Measurements from ENCODE around the gene BACH2.
"Not testable (repeated sequence)": the region's sequence is repeated elsewhere in the genome, so short reads cannot be mapped to it uniquely, and the experiment has no call there.

BACH2 gene

GRCh38 chr6:90216072-90216977, 80.3 kb downstream of the BACH2 start:
- TF ChIP-seq CTCF (conservative IDR thresholded peaks at IDR 0.05; ENCODE audit: low read depth, low read length), result no peak
- DNase-seq (ENCODE audit: low read depth), result peak; percentile 46
- H3K4me3 ChIP-seq (ENCODE audit: low read depth, low read length), result no peak overlapping the region

GRCh38 chr6:90214966-90215365, 81.7 kb downstream of the BACH2 start:
- no peak for TF ChIP-seq CTCF (conservative IDR thresholded peaks at IDR 0.05; ENCODE audit: low read depth, low read length)
- DNase-seq (ENCODE audit: low read depth), result no peak
- no peak overlapping the region for H3K4me3 ChIP-seq (ENCODE audit: low read depth, low read length)

- no peak for DNase-seq (ENCODE audit: low read depth)
- no peak overlapping the region for H3K4me3 ChIP-seq (ENCODE audit: low read depth, low read length)
- no peak for TF ChIP-seq CTCF (conservative IDR thresholded peaks at IDR 0.05; ENCODE audit: low read depth, low read length)
Observed at GRCh38 chr6:90214461-90214860, 82.2 kb downstream of the BACH2 start.

GRCh38 chr6:90212274-90212673, 84.4 kb downstream of the BACH2 start:
- DNase-seq (ENCODE audit: low read depth), result no peak
- no peak overlapping the region for H3K4me3 ChIP-seq (ENCODE audit: low read depth, low read length)
- peak; percentile 7 for TF ChIP-seq CTCF (conservative IDR thresholded peaks at IDR 0.05; ENCODE audit: low read depth, low read length)

GRCh38 chr6:90209527-90209926, 87.1 kb downstream of the BACH2 start:
- TF ChIP-seq CTCF (conservative IDR thresholded peaks at IDR 0.05; ENCODE audit: low read depth, low read length), result no peak
- H3K4me3 ChIP-seq (ENCODE audit: low read depth, low read length), result no peak overlapping the region
- no peak for DNase-seq (ENCODE audit: low read depth)

GRCh38 chr6:90208690-90209089, 88.0 kb downstream of the BACH2 start:
- not testable (repeated sequence) for H3K4me3 ChIP-seq (ENCODE audit: low read depth, low read length)

GRCh38 chr6:90204327-90205056, 92.2 kb downstream of the BACH2 start:
- no peak for TF ChIP-seq CTCF (conservative IDR thresholded peaks at IDR 0.05; ENCODE audit: low read depth, low read length)
- DNase-seq (ENCODE audit: low read depth), result no peak
- H3K4me3 ChIP-seq (ENCODE audit: low read depth, low read length), result no peak overlapping the region

More at GRCh38 chr6:90208690-90209089, 88.0 kb downstream of the BACH2 start:
- not testable (repeated sequence) for DNase-seq (ENCODE audit: low read depth)
